Measurements from ENCODE around the gene SBNO2.

GRCh38 chr19:1104311-1105007, 69.6 kb downstream of the SBNO2 start:
- no peak for TF ChIP-seq CTCF (IDR thresholded peaks at IDR 0.05; ENCODE audit: low read length)
- TF ChIP-seq EZH2 (optimal IDR thresholded peaks at IDR 0.05; ENCODE audit: low read depth, low read length) = no peak
